HG02678 (cell line): Measurements from ENCODE around the gene TMEM233.
"Not testable (repeated sequence)": the region's sequence is repeated elsewhere in the genome, so short reads cannot be mapped to it uniquely, and the experiment has no call there.

Experiments used
- ATAC-seq: cut with Tn5 transposase; IDR thresholded peaks from one replicate; pipeline ENCODE4 v1.9.1; 2021; ENCODE audit warnings: mild to moderate bottlenecking, moderate library complexity; ENCODE audit not compliant: unreplicated experiment

TMEM233 gene

DNA sequence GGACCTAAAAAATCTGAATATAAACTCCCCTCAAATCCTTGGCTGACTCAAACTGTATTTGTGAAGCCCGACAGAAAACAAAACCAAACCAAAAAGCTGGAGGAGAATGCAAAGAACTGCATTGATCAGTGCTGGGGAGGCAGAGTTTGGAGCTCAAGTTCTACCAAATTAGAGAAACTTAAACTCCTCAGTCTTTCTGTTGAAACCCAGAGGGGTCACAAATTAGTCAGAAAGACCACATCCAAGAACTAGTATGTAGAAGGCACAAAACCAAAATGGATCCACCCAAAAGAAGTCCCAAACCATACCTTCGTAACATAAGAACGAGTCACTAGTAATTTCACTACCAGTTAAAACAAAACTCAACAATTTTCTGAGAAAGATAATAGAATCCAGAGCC, 59.1 kb downstream of the TMEM233 start:
- no peak for ATAC-seq

DNA sequence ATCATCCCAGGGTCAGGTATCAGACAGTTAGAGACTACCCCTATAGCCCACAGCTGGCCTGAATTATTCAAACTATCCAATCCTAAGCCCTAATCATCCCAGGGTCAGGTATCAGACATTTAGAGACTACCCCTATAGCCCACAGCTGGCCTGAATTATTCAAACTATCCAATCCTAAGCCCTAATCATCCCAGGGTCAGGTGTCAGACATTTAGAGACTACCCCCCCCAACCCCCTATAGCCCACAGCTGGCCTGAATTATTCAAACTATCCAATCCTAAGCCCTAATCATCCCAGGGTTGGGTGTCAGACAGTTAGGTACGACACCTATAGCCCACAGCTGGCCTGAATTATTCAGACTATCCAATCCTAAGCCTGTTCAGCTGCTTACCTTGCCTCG, 63.4 kb downstream of the TMEM233 start:
- not testable (repeated sequence) for ATAC-seq

DNA sequence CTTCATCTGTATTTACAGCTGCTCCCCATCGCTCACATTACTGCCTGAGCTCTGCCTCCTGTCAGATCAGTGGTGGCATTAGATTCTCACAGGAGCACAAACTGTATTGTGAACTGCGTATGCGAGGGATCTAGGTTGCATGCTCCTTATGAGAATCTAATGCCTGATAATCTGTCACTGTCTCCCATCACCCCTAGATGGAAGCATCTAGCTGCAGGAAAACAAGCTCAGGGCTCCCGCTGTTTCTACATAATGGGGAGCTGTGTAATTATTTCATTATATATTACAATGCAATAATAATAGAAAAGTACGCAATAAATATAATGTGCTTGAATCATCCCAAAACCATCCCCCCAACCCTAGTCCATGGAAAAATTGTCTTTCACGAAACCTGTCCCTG, 64.6 kb downstream of the TMEM233 start:
- ATAC-seq = not testable (repeated sequence)

DNA sequence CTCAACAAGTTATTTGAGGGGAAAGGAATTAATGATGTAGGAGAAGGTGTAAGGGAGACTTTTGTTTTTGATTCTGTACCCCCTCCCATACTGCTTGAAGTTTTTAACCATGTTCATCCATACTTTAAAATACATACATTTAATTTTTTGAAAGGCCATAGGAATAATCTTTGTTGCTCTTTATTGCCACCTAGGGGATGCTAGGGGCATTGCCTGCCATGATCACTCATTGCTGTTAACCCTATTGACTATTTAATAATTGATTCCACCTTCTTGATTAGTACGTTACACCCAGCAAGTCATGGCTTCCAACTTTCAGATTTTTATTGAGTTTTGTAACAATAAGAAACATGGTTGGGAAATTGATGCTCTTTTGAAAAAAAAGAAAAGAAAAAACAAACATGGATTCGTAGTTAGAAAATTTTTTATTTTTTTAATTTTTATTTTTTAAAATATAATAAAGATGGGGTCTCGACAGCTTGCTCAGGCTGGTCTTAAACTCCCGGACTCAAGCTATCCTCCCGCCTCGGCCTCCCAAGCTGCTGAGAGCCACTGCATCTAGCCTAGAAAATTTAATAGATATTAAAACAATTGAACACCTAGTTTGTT, 65.8 kb downstream of the TMEM233 start:
- no peak for ATAC-seq

DNA sequence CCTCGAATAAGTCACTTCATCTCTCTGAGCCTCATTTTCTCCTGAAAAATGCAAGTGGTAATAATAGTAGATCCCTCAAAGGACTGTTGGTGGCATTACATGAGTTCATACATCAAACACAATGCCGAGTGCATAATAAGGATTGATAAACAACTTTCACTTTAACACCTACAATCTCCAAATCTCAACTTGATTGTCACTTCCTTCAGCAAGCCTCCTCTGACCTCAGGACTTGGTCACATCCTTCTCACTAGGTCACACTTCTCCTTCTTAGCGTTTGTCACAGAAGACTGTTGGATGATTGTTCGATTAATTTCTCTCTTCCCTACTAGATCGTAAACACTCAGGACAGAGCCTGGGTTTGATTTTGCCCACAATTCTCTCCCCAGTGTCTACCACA, 66.5 kb downstream of the TMEM233 start:
- ATAC-seq = no peak

DNA sequence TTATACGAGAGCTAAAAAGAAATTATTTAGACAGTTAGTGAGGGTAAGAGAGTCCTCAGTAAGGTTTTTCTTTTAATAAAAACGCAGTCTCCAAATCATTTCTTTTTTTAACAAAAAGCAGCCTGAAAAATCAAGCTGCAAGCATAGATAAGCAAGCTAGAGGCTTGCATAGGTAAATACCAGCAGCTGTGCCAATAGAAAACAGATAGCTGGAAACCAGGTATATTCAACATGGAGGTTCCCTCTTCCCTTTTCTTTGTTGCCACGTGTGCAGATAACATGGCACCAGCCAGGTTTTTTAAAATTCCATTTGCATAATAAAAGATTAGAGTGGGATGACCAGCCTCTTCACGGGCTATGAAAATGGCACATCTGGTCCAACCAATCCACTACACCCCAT, 68.3 kb downstream of the TMEM233 start:
- ATAC-seq = no peak

DNA sequence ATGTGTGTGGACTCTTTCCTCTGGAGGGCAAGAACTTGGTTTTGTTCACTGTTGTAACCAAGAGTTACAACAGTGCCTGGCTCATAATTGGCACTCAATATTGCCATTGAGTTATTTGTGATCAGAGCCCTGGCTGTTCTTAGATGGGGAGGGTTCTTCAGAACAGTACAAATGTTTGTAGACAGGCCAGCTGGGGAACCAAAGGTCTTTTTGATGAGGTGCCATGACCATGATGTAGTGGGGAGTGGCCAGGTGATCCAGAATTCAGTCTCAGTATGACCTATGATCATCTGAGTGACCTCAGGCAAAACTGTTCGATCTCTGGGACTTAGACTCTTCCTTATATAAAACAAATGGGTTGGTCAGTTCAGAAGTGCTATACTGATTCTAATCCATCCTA, 71.1 kb downstream of the TMEM233 start:
- ATAC-seq = no peak

DNA sequence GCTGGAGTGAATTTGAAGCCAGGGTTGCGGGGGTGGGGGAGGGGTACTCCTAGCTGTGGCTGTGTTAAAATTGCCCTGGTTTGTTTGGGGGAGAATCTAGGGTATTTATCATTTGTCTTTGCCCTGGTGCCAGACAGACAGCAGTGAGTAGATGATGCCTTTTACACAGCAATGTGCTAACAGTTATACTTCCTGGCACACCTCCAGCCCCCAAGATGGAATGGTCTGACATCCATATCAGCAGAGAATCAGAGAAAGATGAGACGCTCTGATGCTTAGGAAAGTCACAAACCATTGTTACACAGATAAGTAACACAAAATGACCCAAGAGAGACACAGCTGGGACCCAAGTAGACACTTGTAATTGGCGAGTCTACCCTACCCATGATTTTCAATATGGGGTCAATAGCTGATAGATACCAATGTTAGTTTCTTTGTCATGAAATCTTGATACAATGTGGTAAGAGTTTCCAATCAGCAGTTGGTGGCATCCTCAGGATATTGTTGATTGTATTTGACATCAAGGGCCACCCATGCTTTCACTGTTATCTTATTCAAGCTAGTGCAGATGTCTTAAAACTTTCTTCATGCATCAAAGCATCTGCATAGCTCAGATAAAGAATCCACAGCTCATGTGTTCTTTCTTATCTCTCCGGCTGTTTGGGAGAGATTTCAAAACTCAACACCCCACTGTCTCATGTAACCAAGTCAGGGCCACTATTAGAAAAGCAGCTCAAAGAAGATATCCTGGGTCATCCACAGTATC, 71.8 kb downstream of the TMEM233 start:
- no peak for ATAC-seq

DNA sequence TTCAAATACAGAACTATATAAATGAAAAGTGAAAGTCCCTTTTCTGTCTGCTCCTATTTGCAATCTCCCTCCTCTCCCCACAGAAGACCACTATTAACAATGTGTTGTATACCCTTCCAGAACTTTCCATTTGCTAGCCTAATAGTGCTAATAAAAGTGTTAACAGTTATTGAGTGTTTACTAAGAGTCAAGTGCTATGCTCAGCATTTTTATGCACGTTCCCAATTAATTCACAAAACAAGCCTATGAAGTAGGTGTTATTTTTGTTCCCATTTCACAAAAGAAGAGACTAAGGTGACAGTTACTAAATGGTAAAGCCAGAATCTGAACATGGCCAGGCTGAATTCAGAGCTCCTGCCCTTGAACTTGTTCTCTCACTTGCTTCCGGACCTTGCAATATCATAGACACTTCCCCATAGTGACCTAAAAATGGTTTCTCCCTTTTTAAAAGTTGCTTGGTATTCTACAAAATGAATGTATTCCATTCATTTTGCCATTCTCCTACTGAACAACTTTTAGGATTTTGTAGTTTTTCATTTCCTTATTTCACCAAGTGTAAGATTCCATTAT, 72.7 kb downstream of the TMEM233 start:
- no peak for ATAC-seq

DNA sequence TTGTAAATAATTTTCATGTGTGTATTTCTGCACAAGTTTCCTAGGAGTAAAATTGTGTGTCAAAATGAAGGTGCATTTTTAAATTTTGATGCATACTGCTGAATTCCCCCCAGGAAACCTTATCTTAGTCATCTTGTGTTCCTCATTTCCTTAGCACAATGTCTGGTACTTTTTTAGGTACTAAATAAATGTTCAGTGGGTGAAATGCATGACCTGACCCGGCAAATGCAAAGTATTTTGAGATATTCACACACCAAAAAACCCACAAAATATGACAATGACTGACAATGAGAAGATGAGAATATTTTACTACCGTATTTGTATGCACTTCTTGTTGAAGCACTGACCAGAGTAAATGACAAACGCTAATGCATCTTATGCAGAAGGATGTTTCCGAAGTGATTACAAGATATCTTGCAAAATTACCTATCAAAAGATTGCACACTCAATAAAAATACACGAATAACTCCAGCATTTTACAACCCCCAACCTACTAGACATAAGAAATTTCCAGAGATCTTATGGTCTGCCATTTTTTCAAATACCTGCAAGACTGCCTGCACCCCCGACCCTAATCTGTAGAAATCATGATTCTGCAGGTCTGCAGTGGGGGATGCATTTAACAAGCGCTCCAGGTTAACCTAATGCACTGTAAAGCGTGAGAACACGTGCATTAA, 73.5 kb downstream of the TMEM233 start:
- ATAC-seq = peak; percentile 9

DNA sequence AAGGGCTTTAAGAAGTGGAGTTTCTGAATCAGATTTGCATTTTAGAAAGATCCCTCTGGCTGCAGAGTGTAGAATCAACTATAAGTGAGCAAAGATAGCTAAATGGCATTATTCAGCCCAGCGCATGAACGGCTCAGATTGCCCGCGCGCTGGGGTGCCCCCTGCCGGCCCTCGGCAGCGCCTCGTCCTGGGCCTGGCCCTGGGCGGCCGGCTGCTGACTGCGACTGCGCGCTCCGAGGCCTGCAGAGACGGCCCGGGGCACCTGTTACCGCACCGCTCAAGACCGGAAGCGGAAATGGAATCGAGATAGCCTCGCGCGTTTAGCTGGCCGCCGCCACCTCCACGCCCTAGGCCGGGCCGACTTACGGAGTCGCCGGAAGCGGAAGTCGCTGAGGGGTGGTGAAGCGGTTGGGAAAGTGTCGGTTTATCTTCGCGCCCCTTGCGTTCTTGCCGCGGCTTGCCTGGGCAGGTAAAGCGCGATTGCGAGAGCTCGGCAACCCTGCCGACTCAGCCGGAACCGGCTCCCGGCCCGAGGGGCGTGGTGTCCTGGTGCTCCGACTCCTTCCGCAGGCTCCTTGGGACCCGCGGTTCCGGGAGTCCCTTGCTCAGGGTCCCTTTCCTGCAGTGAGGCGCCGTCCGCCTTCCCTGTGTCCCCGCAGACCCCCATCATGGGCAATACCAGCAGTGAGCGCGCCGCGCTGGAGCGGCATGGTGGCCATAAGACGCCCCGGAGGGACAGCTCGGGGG, 74.2 kb downstream of the TMEM233 start, which contains the start of gene PRKAB1:
Gene PRKAB1 (plus strand): TSS at position 557 of the 747 bp plus-strand sequence. CDS start 112 bp downstream, at position 669.
- ATAC-seq = peak; percentile 91

DNA sequence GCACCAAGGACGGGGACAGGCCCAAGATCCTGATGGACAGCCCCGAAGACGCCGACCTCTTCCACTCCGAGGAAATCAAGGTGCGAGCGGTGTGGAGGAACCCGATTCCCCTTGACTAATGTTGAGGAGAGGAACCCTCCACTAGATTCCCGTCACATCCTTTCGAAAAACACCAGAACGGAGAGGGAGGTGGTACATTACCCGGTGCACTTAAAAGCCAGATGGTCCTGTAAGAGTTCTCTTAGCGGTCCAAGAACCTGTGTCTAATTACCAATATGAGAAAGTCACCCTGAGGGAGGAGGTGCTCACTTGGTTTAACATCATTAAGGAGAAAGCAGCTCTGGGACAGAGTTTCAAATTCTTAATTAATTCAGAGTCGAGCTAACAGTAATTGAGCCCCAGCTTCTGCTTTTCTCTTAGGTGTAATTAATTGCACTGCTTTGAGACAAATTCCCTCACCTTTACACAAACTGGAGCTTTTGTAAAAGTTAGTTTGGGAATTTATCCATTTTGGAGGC, 74.8 kb downstream of the TMEM233 start:
- no peak for ATAC-seq

DNA sequence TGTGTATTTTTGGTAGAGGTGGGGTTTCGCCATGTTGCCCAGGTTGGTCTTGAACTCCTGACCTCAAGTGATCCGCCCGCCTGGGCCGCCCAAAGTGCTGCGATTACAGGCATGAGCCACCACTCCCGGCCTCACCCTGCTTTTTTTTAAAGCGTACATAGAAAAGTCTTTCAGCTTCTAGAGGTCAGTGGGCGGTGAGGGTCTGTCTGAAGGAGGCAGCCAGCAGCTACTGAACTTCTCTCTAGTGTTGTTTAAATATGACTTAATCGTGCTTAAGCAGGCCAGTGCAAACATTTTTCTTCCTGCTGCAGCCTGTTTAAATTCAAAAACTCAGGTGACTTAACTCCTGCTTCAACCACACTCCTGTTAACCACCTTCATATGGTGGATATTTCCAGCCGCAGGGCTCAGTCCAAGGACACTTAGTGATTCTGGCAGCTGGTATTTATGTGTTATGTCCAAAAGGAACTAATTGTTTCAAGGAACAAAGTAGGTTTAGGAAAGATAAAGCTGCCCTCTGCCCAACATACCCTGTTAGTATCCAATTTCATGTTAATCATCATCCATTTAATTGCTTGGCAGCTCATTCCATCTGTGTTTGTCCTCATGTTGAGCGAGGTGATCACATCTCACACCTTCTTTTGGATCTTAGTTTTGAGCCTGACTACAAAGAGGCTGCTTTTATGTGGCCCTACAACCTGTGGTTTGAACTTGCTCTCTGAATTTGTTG, 76.3 kb downstream of the TMEM233 start:
- ATAC-seq = no peak

DNA sequence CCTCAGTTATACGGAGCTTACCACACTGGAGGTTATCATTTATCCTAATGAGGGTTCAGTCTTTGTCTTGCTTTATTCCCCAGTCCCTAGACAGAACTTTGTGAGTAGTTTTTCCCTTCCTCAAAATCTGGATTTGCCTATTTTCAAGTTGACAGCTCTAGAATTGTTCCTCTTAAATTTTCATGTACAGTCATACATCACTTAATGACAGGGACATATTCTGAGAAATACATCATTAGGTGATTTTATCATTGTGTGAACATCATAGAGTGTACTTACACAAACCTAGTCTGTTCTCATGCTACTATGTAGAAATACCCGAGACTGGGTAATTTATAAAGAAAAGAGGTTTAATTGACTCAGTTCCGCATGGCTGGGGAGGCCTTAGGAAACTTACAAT, 77.5 kb downstream of the TMEM233 start:
- no peak for ATAC-seq

DNA sequence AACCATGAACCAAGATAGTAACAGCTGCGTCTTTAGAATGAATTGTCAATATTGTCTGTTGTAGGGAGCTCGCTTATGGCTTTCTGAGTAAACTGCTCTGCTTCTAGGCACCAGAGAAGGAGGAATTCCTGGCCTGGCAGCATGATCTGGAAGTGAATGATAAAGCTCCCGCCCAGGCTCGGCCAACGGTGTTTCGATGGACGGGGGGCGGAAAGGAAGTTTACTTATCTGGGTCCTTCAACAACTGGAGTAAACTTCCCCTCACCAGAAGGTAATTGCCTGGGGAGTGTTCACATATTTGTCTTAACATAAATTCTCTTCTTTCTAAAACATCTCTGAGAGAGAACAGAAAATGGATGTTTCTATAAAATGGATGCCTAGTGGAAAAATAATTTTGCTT, 78.6 kb downstream of the TMEM233 start:
- ATAC-seq = no peak

DNA sequence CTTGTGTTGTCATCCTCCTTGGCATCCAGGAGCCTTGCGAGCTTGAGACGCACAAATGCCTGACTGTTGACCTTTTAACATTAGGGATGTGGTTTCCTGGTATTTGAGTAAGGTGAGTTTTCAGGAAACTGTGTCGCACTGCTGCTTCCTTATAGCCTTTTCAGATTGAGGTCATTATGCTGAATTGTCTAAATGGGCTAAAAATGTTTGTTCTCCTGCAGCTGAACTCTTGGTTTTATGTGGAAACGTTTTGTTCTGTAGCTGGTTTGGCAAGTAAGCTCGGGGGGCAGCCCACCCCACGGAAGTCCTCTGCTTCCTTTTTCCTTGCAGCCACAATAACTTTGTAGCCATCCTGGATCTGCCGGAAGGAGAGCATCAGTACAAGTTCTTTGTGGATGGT, 80.1 kb downstream of the TMEM233 start:
- no peak for ATAC-seq

DNA sequence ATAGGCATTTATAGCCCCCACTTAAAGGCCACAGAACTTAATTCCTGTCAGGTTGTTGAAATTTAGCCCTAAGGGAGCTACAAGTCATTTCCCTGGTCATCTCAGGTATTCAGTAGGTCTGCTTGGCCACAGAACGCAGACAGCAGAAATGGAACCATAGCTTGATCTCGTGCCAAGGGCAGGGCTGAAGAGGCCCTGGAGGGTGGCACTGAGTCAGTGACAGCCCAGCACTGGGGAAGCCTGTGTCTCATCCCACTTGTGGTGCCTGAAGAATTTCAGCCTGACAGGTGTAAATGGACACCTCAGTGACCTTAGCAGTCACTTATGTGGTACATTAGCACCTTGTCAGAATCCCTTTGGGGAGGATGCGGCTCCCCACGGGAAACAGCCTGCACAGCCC, 81.0 kb downstream of the TMEM233 start:
- no peak for ATAC-seq

DNA sequence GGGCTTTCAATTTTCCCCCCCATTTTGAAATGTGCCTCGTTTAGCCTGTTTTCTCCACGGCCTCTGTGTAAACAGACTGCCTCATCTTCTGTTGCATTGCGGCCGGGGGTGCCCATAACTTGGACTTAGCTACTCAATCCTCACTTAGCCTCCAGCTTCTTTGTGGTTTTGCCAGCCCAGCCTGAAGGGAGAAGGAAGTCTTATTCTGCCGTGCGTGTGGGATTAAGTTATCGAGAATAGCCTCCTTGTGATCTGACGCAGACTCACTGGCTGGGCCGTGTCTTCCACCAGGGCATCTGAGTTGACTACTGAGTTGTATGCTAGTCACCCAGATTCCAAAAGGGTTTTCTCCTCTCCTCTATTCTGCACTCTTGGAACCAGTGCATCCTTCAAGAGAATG, 82.4 kb downstream of the TMEM233 start:
- ATAC-seq = no peak

DNA sequence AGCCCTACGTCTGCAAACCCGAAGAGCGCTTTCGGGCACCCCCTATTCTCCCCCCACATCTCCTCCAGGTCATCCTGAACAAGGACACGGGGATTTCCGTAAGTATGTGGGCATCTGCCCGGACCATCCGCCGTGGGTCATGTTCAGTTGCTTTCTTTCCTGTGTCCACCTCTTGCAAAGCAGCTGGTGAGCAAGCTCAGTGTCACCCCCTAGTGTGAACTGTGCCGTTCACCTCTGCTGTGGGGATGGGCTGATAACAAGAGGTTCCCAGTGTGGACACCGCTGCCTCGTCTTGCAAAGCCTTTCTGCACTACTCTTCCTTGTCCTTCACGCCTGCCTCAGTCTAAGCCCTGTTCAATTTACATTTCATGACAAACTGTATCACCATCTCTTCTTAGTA, 83.0 kb downstream of the TMEM233 start:
- no peak for ATAC-seq

DNA sequence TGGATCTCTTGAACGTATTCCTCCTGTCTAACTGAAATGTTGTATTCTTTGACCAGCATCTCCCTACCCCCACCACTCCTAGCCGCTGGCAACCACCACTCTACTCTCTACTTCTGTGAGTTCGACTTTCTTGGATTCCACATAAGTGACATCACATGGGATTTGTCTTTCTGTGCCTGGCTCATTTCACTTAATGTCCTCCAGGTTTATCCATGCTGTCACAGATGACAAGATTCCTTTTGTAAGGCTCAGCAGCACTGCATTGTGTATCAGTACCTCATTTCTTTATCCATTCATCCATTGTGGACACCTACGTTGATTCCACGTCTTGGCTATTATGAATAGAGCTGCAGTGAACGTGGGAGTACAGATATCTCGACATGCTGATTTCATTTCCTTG, 84.9 kb downstream of the TMEM233 start:
- no peak for ATAC-seq
